SIG-M5 treated with dmso at 0.1 percent for 504 hours (cell line): ENCODE data around the gene SPPL2B.
"Not testable (repeated sequence)": the region's sequence is repeated elsewhere in the genome, so short reads cannot be mapped to it uniquely, and the experiment has no call there.

ENCODE experiments used
- DNase-seq: peaks from one replicate; lab custom pipeline; 2025; ENCODE audit not compliant: unreplicated experiment; lab: John Stamatoyannopoulos, UW

SPPL2B gene

GRCh38 chr19:2375353-2376121 lies 47.1 kb downstream of the SPPL2B start:
- DNase-seq: no peak

GRCh38 chr19:2376784-2377519 lies 48.5 kb downstream of the SPPL2B start:
- no peak for DNase-seq

- DNase-seq: no peak
Measured at GRCh38 chr19:2380567-2380966, 52.1 kb downstream of the SPPL2B start.

GRCh38 chr19:2381148-2381820 lies 52.8 kb downstream of the SPPL2B start:
- DNase-seq: no peak

GRCh38 chr19:2382530-2383222 lies 54.2 kb downstream of the SPPL2B start:
- DNase-seq: no peak

GRCh38 chr19:2385053-2385721 lies 56.7 kb downstream of the SPPL2B start:
- DNase-seq: peak; percentile 30

- DNase-seq: no peak
Measured at GRCh38 chr19:2387367-2388288, 59.1 kb downstream of the SPPL2B start.

- DNase-seq: no peak
Measured at GRCh38 chr19:2389594-2389993, 61.1 kb downstream of the SPPL2B start.

GRCh38 chr19:2391118-2391725 lies 62.7 kb downstream of the SPPL2B start:
- peak; percentile 77 for DNase-seq

- DNase-seq: no peak
Measured at GRCh38 chr19:2392366-2392765, 63.9 kb downstream of the SPPL2B start.

GRCh38 chr19:2392899-2393298 lies 64.4 kb downstream of the SPPL2B start:
- DNase-seq: not testable (repeated sequence)

- no peak for DNase-seq
Measured at GRCh38 chr19:2394054-2394441, 65.6 kb downstream of the SPPL2B start.

- peak; percentile 85 for DNase-seq
Measured at GRCh38 chr19:2394442-2395292, 66.2 kb downstream of the SPPL2B start.

- not testable (repeated sequence) for DNase-seq
Measured at GRCh38 chr19:2395293-2395829, 66.9 kb downstream of the SPPL2B start.

- DNase-seq: not testable (repeated sequence)
Measured at GRCh38 chr19:2397173-2397572, 68.7 kb downstream of the SPPL2B start.

- DNase-seq: no peak
Measured at GRCh38 chr19:2398735-2399305, 70.3 kb downstream of the SPPL2B start.

- DNase-seq: no peak
Measured at GRCh38 chr19:2399582-2399981, 71.1 kb downstream of the SPPL2B start.
